HCT116 (cell line): ENCODE results near the gene ANKS1A.

Experiments used
- CTCF ChIP-seq, 3 experiments: fragments of 200-600 bp in 1 of 3; sonication (generic) in 1 of 3; IDR thresholded peaks in 2 of 3; conservative IDR thresholded peaks in 1 of 3; 2 replicates each; pipeline ENCODE4 v1.5.1; 2012 to 2017; ENCODE audit warnings: low read depth in 2 of 3, low read length in 2 of 3, antibody characterized with exemption in 1 of 3, borderline replicate concordance in 1 of 3, control low read depth in 1 of 3, mild to moderate bottlenecking in 1 of 3, mixed read lengths in 1 of 3, mixed run types in 1 of 3, moderate library complexity in 1 of 3; ENCODE audit not compliant: insufficient read depth in 1 of 3
- EZH2 ChIP-seq: fragments of 200-600 bp; sonication (generic); IDR thresholded peaks from 2 replicates; pipeline ENCODE4 v1.6.1; 2017; ENCODE audit warnings: antibody characterized with exemption, mixed run types
- EZH2phosphoT487 ChIP-seq: fragments of 200-600 bp; IDR thresholded peaks from 2 replicates; pipeline ENCODE4 v1.6.1; 2018; ENCODE audit warnings: antibody characterized with exemption, borderline replicate concordance
- FOSL1 ChIP-seq: IDR thresholded peaks from 2 replicates; pipeline ENCODE4 v1.6.1; 2012; ENCODE audit warnings: low read depth
- POLR2A ChIP-seq: IDR thresholded peaks from 2 replicates; pipeline ENCODE4 v1.7.0; 2011; ENCODE audit warnings: borderline replicate concordance; ENCODE audit not compliant: insufficient read depth, insufficient read length; ENCODE audit errors: extremely low read depth
- POLR2AphosphoS5 ChIP-seq: IDR thresholded peaks from 2 replicates; pipeline ENCODE4 v1.6.1; 2011; ENCODE audit warnings: mild to moderate bottlenecking, low read depth, low read length, moderate library complexity
- YY1 ChIP-seq: IDR thresholded peaks from 2 replicates; pipeline ENCODE4 v1.6.1; 2011; ENCODE audit warnings: low read length, low read depth, moderate library complexity, mild to moderate bottlenecking; ENCODE audit not compliant: insufficient replicate concordance; ENCODE audit errors: extremely low read depth
- ZNF274 ChIP-seq: fragments of 200-500 bp; sonication (Bioruptor generic); IDR thresholded peaks from 2 replicates; pipeline ENCODE4 v1.6.1; 2014; ENCODE audit warnings: mild to moderate bottlenecking, low read depth, low read length, inconsistent platforms
- TF ChIP-seq, protein P1 (sequence below): IDR thresholded peaks from 2 replicates; pipeline ENCODE4 v1.6.1; 2012; ENCODE audit warnings: low read depth

DNA sequence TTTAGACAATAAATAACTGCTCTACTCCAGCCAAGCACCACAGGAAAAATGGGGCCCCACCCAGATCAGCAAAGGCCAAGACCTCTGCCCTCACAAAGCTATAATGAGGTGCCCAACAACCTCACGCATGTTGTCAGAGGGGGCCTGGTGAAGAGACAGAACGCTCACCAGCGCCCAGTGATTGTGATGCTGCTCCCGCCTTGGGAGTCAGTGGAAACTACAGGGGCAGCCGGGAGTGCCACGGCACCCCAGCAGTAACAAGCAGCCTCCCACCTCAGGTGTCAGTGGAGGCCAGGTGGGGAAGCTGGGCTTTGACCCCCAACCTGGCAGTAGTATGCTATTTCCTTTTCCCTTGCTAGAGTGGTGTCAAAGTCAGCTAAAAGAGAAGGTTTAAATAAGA is 204.7 kb downstream of the ANKS1A start:
- TF ChIP-seq FOSL1, result no peak
- TF ChIP-seq, protein P1, sequence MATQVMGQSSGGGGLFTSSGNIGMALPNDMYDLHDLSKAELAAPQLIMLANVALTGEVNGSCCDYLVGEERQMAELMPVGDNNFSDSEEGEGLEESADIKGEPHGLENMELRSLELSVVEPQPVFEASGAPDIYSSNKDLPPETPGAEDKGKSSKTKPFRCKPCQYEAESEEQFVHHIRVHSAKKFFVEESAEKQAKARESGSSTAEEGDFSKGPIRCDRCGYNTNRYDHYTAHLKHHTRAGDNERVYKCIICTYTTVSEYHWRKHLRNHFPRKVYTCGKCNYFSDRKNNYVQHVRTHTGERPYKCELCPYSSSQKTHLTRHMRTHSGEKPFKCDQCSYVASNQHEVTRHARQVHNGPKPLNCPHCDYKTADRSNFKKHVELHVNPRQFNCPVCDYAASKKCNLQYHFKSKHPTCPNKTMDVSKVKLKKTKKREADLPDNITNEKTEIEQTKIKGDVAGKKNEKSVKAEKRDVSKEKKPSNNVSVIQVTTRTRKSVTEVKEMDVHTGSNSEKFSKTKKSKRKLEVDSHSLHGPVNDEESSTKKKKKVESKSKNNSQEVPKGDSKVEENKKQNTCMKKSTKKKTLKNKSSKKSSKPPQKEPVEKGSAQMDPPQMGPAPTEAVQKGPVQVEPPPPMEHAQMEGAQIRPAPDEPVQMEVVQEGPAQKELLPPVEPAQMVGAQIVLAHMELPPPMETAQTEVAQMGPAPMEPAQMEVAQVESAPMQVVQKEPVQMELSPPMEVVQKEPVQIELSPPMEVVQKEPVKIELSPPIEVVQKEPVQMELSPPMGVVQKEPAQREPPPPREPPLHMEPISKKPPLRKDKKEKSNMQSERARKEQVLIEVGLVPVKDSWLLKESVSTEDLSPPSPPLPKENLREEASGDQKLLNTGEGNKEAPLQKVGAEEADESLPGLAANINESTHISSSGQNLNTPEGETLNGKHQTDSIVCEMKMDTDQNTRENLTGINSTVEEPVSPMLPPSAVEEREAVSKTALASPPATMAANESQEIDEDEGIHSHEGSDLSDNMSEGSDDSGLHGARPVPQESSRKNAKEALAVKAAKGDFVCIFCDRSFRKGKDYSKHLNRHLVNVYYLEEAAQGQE, result no peak
- no peak for TF ChIP-seq EZH2
- no peak for TF ChIP-seq CTCF (IDR thresholded peaks at IDR 0.05 in 2 of 3, conservative IDR thresholded peaks at IDR 0.05 in 1 of 3; ENCODE audit: borderline replicate concordance in 1 of 3, insufficient read depth in 1 of 3, low read depth in 2 of 3, low read length in 2 of 3)
- no peak for TF ChIP-seq POLR2AphosphoS5
- no peak for TF ChIP-seq YY1
- TF ChIP-seq POLR2A, result no peak
- TF ChIP-seq EZH2phosphoT487, result no peak
- TF ChIP-seq ZNF274, result no peak
